Activated naive CD8-positive, alpha-beta T cell treated with anti-CD3 and anti-CD28 coated beads, Interleukin-2, amount 10 ng/mL, durations not matched to agents 7 days and 5 days (primary cell): ENCODE results near the gene HEATR1. TPM values are rescaled to one million over a fixed set of nuclear protein-coding genes. Genes with fewer than 3 reads are reported as not detected.
A peak's percentile ranks its signal among the peaks of the same experiment; 100 is the strongest.

Experiments used
- ATAC-seq: fragments of 150-1000 bp; cut with Tn5 transposase; one replicate; pipeline ENCODE4 v1.10.0; 2021; ENCODE audit warnings: low read depth, moderate library complexity
- POLR2A ChIA-PET: fragments of 350-600 bp; sonication (Branson Sonifier 250); formaldehyde crosslinking; loops from one replicate; lab custom pipeline; 2021; ENCODE audit warnings: antibody characterized with exemption; lab: Charles Lee
- DNase-seq: peaks from one replicate; pipeline ENCODE4 v3.0.0; 2021
- H3K27ac Mint-ChIP-seq: one replicate; pipeline ENCODE4 v1.8.0; 2022; ENCODE audit warnings: mild to moderate bottlenecking, mixed read lengths
- H3K27me3 Mint-ChIP-seq: one replicate; pipeline ENCODE4 v1.8.0; 2022; ENCODE audit warnings: mild to moderate bottlenecking, moderate library complexity, mixed read lengths
- H3K36me3 Mint-ChIP-seq: one replicate; pipeline ENCODE4 v1.8.0; 2021; ENCODE audit warnings: mild to moderate bottlenecking, mixed read lengths
- H3K4me1 Mint-ChIP-seq: one replicate; pipeline ENCODE4 v1.8.0; 2021; ENCODE audit warnings: mixed read lengths
- H3K4me3 Mint-ChIP-seq: one replicate; pipeline ENCODE4 v1.8.0; 2022; ENCODE audit warnings: mild to moderate bottlenecking, moderate library complexity, mixed read lengths
- H3K9me3 Mint-ChIP-seq: one replicate; pipeline ENCODE4 v1.8.0; 2021; ENCODE audit warnings: mixed read lengths
- total RNA-seq, 2 experiments: library from RNA; stranded (reverse); gene quantifications; one replicate each; pipeline ENCODE4 v1.2.3, GENCODE V29; 2021

The HEATR1 gene
- total RNA-seq, result 10 to 100 TPM; 40.1 to 40.5 TPM

DNA sequence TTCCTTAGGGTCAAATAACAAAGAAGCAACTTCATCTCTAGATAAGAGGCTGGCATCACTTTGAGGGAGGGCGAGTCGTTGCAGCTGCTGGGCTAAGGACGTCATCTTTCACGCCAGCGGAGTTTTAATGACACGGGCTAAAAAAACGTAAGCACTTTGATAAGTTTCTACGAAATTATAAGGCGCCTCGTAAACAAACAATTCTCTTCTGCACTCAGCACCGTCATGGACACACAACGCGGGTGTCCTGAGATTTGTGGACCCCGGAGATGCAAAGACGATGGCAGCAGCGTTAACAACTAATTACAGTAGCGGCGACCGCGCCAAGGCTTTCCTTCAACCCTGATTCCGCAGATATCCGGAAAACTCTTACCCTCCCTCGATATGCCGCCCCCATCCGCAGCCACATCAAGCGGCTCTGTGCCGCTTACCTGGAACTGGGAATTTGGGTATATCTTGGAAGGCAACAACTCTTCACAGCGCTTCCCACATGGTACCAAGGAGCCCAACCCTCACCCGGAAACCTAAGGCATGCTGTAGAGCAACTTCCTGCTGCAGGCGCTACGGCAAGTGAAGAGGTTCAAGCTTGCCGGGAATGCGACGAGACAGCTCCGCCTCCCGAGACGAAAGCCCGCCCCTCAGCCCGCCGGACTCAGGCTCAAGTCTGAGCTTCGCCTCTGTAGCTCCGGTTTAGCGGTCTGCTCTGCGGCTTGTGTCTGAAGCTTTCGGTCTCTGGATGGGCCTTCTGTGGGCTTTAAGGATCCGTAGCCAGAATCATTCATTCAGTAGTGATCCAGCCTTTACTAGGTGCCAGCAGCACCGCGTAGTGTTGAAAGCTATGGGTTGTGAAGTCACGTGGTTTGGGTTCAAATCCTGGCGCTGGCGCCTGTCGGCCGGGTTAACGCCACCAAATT, at the start of gene HEATR1:
TSS of gene HEATR1 (minus strand) at position 526 of the 914 bp plus-strand sequence. CDS start at position 105, 421 bp downstream.
- Mint-ChIP-seq H3K27ac (peak within 1 kb of the TSS; percentile 88), H3K9me3 (no peaks in the 10 kb centered on the region), H3K4me3 (peak within 1 kb of the TSS; percentile 99), H3K4me1 (peaks cover 24% of the 10 kb centered on the region), H3K36me3 (peaks cover 4% of the 10 kb centered on the region), H3K27me3 (peaks cover 14% of the 10 kb centered on the region)
- ATAC-seq (peak; percentile 91), DNase-seq (peak; percentile 87)
- POLR2A ChIA-PET, result interaction anchor here (1.0 to 1.5 kb wide), 3 partner anchors 80 to 191 kb away, joined by 3 to 11 read pairs (median 4); partner anchors contain the start of genes LGALS8 and MTR

DNA sequence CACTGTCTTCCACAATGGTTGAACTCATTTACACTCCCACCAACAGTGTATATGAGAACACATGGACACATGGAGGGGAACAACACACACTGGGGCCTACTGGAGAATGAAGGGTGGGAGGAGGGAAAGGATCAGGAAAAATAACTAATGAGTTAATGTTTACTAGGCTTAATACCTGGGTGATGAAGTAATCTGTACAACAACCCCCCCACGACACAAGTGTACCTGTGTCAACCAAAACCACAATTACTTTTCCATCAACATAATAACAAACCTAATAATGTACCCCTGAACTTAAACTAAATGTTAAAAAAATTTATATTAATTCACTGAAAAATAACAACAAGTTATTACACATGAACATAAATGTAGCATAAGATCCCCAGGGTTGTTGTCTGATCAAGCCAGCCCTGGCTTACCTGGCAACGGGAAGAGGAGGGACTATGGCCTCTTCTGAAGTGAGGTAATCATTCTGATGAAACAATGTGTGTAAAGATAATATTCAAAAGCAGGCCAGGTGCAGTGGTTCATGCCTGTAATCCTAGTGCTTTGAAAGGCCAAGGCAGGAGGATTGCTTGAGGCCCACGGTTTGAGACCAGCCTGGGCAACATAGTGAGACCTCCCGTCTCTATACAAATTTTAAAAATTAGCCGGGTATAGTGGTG, 40.8 kb upstream of the HEATR1 start:
- H3K36me3 Mint-ChIP-seq, result no peaks in the 10 kb centered on the region
- POLR2A ChIA-PET, result no interaction called here
- ATAC-seq (no peak), DNase-seq (no peak)
- no peaks in the 10 kb centered on the region for H3K4me1 Mint-ChIP-seq
- H3K27me3 Mint-ChIP-seq, result no peaks in the 10 kb centered on the region
- no peak overlapping the region for H3K4me3 Mint-ChIP-seq
- H3K9me3 Mint-ChIP-seq, result no peaks in the 10 kb centered on the region
- H3K27ac Mint-ChIP-seq, result no peak overlapping the region

GRCh38 chr1:236642763-236643162, 38.4 kb upstream of the HEATR1 start:
- no peaks in the 10 kb centered on the region for H3K4me1 Mint-ChIP-seq

GRCh38 chr1:236639686-236640085, 35.4 kb upstream of the HEATR1 start:
- Mint-ChIP-seq H3K4me1 (no peaks in the 10 kb centered on the region), H3K9me3 (no peaks in the 10 kb centered on the region), H3K27me3 (no peaks in the 10 kb centered on the region), H3K36me3 (no peaks in the 10 kb centered on the region), H3K27ac (no peak overlapping the region), H3K4me3 (no peak overlapping the region)
- ATAC-seq (no peak), DNase-seq (no peak)
- POLR2A ChIA-PET, result no interaction called here

More at GRCh38 chr1:236642763-236643162, 38.4 kb upstream of the HEATR1 start:
- H3K9me3 Mint-ChIP-seq, result no peaks in the 10 kb centered on the region
- DNase-seq, result no peak
- POLR2A ChIA-PET, result no interaction called here
- H3K36me3 Mint-ChIP-seq, result no peaks in the 10 kb centered on the region
- H3K27me3 Mint-ChIP-seq, result no peaks in the 10 kb centered on the region
- no peak for ATAC-seq
- H3K4me3 Mint-ChIP-seq, result no peak overlapping the region
- H3K27ac Mint-ChIP-seq, result no peak overlapping the region

DNA sequence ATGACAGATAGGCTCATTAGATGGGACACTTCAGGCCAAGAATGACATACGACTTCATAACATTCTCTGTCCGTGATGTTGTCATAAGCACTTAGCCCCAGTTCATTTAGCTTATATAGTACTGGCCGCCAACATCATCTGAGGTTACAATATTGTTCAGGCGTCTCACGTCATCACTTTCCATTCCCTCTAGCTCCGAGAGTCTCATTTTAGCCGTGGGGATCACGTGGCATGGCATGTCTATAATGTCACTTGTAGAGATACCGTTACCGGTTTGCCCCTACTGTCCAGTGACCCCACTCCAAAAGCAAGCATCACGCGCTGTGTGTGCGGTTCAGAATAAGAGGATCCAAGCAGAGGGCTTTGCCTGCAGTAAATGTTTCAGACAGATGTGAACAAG, 34.6 kb upstream of the HEATR1 start:
- Mint-ChIP-seq H3K9me3 (no peaks in the 10 kb centered on the region), H3K27ac (no peak overlapping the region), H3K4me1 (no peaks in the 10 kb centered on the region), H3K27me3 (no peaks in the 10 kb centered on the region), H3K36me3 (no peaks in the 10 kb centered on the region), H3K4me3 (no peak overlapping the region)
- no peak for DNase-seq
- POLR2A ChIA-PET, result no interaction called here
- ATAC-seq, result no peak

GRCh38 chr1:236636017-236636416, 31.7 kb upstream of the HEATR1 start:
- H3K27me3 Mint-ChIP-seq, result no peaks in the 10 kb centered on the region
- POLR2A ChIA-PET, result no interaction called here
- no peaks in the 10 kb centered on the region for H3K36me3 Mint-ChIP-seq
- no peak overlapping the region for H3K27ac Mint-ChIP-seq
- H3K4me3 Mint-ChIP-seq, result no peak overlapping the region
- H3K9me3 Mint-ChIP-seq, result no peaks in the 10 kb centered on the region
- DNase-seq (no peak), ATAC-seq (no peak)
- no peaks in the 10 kb centered on the region for H3K4me1 Mint-ChIP-seq

DNA sequence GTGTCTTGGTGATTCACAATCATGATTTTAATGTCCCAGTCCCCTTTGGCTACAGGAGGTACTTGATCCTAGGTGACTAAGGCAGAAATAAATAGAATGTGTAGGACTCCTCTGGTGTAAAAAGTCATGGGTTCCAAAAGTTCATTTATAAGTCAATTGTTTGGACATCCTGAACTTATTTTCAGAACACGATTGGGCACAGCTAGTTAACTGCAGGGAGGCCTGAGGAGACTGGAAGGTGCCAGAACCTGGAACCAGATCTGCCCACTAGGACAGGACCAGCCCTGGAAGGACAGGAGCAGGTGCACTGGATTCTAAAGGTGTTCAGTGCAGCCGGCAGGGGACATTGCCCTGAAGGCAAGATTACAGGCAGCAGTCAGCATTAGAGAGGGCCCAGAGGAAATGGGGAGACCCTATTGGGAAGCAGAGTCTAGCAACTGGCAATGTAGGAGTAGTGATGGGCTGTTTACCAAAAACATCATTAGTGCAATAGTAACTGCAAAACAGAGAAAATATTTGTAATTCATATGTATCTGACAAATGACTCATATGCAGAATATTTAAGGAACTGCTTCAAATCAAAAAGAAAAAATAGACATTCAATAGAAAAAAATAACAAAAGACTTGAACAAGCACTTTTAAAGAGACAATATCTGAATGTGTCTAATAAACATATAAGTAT, 23.6 kb upstream of the HEATR1 start:
- Mint-ChIP-seq H3K36me3 (no peaks in the 10 kb centered on the region), H3K4me3 (no peak overlapping the region), H3K27me3 (peaks cover 8% of the 10 kb centered on the region), H3K4me1 (no peaks in the 10 kb centered on the region), H3K27ac (no peak overlapping the region), H3K9me3 (peaks cover under 1% of the 10 kb centered on the region)
- ATAC-seq (no peak), DNase-seq (no peak)
- POLR2A ChIA-PET, result no interaction called here

DNA sequence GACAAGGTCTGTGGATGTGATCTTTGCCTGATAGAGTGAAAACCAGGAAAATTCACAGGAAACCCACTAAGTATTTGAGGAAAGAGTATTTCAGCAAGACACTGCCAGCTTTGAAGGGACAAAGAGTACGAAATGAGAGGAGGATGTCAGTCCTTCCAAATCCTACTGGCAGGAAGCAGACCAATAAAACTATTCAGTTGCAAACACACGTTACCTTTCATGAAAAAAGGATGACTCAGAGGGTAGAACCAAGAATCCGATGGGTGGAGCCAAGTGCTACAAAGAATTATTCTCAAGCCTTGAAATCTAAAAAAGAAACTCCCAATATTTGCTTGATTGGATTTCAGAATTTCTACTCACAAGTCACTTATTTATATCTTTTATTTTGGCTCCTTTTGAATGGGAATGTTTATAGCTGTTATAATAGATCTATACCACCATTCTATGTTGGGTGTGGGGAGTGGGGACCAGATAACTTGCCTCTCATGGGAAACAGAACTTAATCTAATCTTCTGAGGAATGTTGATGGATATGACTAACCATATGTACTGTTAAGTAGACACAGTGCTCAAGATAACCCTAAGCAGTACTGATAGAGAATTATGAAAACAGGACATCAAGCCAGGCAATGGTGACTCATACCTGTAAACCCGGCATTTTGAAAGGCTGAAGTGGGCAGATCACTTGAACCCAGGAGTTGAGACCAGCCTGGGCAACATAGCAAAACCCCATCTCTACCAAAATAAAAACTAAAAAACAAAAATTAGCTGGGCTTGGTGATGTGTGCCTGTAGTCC, 19.3 kb upstream of the HEATR1 start:
- peaks cover 2% of the 10 kb centered on the region for H3K9me3 Mint-ChIP-seq
- H3K36me3 Mint-ChIP-seq, result no peaks in the 10 kb centered on the region
- POLR2A ChIA-PET, result no interaction called here
- no peak overlapping the region for H3K27ac Mint-ChIP-seq
- peaks cover 18% of the 10 kb centered on the region for H3K27me3 Mint-ChIP-seq
- no peak overlapping the region for H3K4me3 Mint-ChIP-seq
- ATAC-seq, result no peak
- DNase-seq, result no peak
- no peaks in the 10 kb centered on the region for H3K4me1 Mint-ChIP-seq

- DNase-seq, result no peak
- POLR2A ChIA-PET, result no interaction called here
- Mint-ChIP-seq H3K4me3 (no peak overlapping the region), H3K4me1 (no peaks in the 10 kb centered on the region), H3K27me3 (peaks cover 23% of the 10 kb centered on the region), H3K9me3 (peaks cover 2% of the 10 kb centered on the region), H3K36me3 (no peaks in the 10 kb centered on the region), H3K27ac (no peak overlapping the region)
- ATAC-seq, result no peak
These were observed 18.1 kb upstream of the HEATR1 start for GRCh38 chr1:236622407-236622806.

GRCh38 chr1:236619398-236619797, 15.1 kb upstream of the HEATR1 start:
- H3K4me3 Mint-ChIP-seq, result no peak overlapping the region
- no peak for ATAC-seq
- H3K4me1 Mint-ChIP-seq, result no peaks in the 10 kb centered on the region
- H3K27me3 Mint-ChIP-seq, result peaks cover 31% of the 10 kb centered on the region
- no peak for DNase-seq
- H3K27ac Mint-ChIP-seq, result no peak overlapping the region
- H3K9me3 Mint-ChIP-seq, result peaks cover 2% of the 10 kb centered on the region
- H3K36me3 Mint-ChIP-seq, result no peaks in the 10 kb centered on the region
- POLR2A ChIA-PET, result no interaction called here

GRCh38 chr1:236618507-236618906, 14.2 kb upstream of the HEATR1 start:
- Mint-ChIP-seq H3K36me3 (no peaks in the 10 kb centered on the region), H3K27ac (no peak overlapping the region), H3K9me3 (peaks cover 2% of the 10 kb centered on the region), H3K4me3 (no peak overlapping the region), H3K27me3 (peaks cover 29% of the 10 kb centered on the region), H3K4me1 (no peaks in the 10 kb centered on the region)
- no peak for DNase-seq
- POLR2A ChIA-PET, result no interaction called here
- ATAC-seq, result no peak

- POLR2A ChIA-PET, result no interaction called here
- Mint-ChIP-seq H3K27me3 (peaks cover 35% of the 10 kb centered on the region), H3K9me3 (no peaks in the 10 kb centered on the region), H3K4me1 (no peaks in the 10 kb centered on the region), H3K36me3 (no peaks in the 10 kb centered on the region), H3K27ac (no peak overlapping the region), H3K4me3 (no peak overlapping the region)
- ATAC-seq (no peak), DNase-seq (no peak)
These were observed 11.3 kb upstream of the HEATR1 start for GRCh38 chr1:236615399-236616148.
